DMS153 treated with DMSO at 0.1 percent for 48 hours (cell line): ENCODE results near the gene EEIG1.

Source experiments
- DNase-seq: peaks from one replicate; lab custom pipeline; 2025; ENCODE audit not compliant: unreplicated experiment; lab: John Stamatoyannopoulos, UW

Gene EEIG1

GRCh38 chr9:127961155-127961490, 19.7 kb downstream of the EEIG1 start:
- no peak for DNase-seq

- peak; percentile 46 for DNase-seq
Observed at GRCh38 chr9:127960410-127961154, 20.2 kb downstream of the EEIG1 start.

- DNase-seq: no peak
Observed at GRCh38 chr9:127959841-127960409, 20.9 kb downstream of the EEIG1 start.

GRCh38 chr9:127959398-127959797, 21.4 kb downstream of the EEIG1 start:
- DNase-seq: no peak

GRCh38 chr9:127958728-127959127, 22.1 kb downstream of the EEIG1 start:
- DNase-seq: no peak

- peak; percentile 90 for DNase-seq
Observed at GRCh38 chr9:127955294-127956015, 25.3 kb downstream of the EEIG1 start.

- no peak for DNase-seq
Observed at GRCh38 chr9:127954831-127955293, 25.9 kb downstream of the EEIG1 start.

- DNase-seq: no peak
Observed at GRCh38 chr9:127953768-127954505, 26.9 kb downstream of the EEIG1 start.

GRCh38 chr9:127953154-127953553, 27.6 kb downstream of the EEIG1 start:
- DNase-seq: no peak

GRCh38 chr9:127950513-127951289, 30.1 kb downstream of the EEIG1 start:
- DNase-seq: no peak

GRCh38 chr9:127949827-127950512, 30.8 kb downstream of the EEIG1 start:
- no peak for DNase-seq

- DNase-seq: no peak
Observed at GRCh38 chr9:127947841-127948710, 32.7 kb downstream of the EEIG1 start.

- no peak for DNase-seq
Observed at GRCh38 chr9:127946728-127947127, 34.1 kb downstream of the EEIG1 start.

- DNase-seq: no peak
Observed at GRCh38 chr9:127945942-127946341, 34.8 kb downstream of the EEIG1 start.

GRCh38 chr9:127945338-127945737, 35.5 kb downstream of the EEIG1 start:
- no peak for DNase-seq

GRCh38 chr9:127944586-127945218, 36.1 kb downstream of the EEIG1 start:
- DNase-seq: no peak

GRCh38 chr9:127943731-127944144, 37.1 kb downstream of the EEIG1 start:
- DNase-seq: peak; percentile 22

GRCh38 chr9:127943011-127943662, 37.7 kb downstream of the EEIG1 start:
- DNase-seq: no peak
